GM21390 (cell line): ENCODE results near the gene ATP10A.
"Not testable (repeated sequence)": the region's sequence is repeated elsewhere in the genome, so short reads cannot be mapped to it uniquely, and the experiment has no call there.

ENCODE experiments used
- ATAC-seq: cut with Tn5 transposase; IDR thresholded peaks from one replicate; pipeline ENCODE4 v1.9.1; 2021; ENCODE audit not compliant: unreplicated experiment

The ATP10A gene

DNA sequence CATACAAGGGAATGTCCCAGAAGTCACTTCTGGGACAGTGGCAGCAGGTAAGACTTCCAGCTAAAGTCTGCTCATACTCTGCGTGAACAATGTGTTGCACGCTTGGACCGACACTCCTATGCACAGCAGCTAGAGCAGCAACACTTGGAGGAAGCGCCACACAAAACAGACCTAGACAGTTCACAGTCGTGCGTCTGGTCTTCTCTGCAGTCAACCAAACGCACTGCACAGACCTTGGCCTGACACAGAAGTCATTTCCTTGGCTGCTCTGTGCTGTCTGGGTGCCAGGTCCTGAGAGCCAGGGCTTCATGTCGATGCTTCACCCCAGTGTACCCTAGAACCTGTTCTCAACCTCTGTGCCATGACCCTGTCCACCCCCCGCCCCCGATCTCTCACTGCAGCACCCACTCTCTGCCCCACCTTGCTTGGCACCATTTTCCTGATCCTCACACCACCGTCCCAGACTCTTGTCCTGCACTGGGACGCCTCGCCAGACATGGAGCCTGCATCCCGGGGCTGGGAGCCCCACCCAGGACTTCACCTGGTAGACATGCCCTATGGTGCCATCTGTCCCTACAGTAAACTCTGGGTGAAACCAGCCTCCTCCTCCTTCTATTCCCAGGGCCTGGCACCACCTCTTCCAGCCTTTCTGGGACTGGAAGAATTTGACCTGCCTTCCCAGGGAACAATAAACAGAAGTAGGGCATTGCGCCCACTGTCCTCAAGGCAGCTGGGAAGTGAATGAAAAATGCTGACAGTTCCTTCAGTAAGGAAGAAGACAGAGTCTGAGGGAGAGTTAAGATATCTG is 3.1 kb downstream of the ATP10A start:
- ATAC-seq, result no peak

DNA sequence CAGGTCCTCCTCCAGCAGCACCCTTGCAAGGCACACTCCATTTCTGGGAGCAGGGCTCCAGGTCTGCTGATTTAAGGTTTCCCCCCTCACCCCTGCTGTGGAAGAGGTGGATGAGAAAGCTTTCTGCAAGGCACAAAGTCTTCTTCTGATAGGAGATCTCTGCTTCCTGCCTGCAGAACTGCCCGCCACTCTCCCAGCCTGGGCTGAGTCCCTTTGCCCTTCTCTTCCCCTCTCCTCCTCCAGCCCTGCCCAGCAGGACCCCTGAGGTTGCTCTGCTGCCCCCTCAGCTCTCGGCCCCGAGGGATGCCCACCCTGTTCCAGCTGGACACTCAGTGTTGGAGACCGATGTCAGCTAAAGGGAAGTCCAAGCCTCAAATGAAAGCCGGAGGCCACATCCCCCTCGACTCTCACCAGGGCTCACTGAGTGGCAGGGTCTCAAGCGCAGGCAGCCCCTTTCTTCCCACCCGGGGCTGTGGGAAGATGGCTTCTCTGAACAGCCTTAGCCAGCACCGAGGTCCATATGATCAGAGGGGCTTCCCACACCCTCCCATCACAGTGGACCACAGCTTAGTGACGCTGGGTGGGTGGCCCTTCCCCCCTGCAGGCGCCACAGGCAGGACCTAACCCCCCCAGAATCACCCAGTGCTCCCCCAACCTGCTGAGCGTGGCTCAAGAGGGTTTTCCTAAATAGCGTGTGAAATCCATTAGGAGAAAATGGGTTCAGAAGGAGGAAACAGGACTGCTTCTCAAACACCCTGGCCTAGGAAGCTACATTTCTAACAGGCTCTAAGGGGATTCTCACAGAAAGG is 4.0 kb downstream of the ATP10A start:
- no peak for ATAC-seq

DNA sequence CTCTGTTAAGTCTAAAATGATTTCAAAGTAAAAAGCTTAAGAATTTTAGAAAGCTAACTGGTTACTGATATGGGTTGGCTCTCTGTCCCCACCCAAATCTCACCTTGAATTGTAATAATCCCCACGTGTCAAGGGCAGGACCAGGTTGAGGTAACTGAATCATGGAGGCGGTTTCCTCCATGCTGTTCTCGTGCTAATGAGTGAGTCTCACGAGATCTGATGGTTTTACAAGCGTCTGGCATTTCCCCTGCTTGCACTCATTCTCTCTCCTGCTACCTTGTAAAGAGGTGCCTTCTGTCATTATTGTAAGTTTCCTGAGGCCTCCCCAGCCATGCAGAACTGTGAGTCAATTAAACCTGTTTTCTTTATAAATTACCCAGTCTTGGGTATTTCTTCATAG is 7.1 kb downstream of the ATP10A start:
- ATAC-seq, result not testable (repeated sequence)

DNA sequence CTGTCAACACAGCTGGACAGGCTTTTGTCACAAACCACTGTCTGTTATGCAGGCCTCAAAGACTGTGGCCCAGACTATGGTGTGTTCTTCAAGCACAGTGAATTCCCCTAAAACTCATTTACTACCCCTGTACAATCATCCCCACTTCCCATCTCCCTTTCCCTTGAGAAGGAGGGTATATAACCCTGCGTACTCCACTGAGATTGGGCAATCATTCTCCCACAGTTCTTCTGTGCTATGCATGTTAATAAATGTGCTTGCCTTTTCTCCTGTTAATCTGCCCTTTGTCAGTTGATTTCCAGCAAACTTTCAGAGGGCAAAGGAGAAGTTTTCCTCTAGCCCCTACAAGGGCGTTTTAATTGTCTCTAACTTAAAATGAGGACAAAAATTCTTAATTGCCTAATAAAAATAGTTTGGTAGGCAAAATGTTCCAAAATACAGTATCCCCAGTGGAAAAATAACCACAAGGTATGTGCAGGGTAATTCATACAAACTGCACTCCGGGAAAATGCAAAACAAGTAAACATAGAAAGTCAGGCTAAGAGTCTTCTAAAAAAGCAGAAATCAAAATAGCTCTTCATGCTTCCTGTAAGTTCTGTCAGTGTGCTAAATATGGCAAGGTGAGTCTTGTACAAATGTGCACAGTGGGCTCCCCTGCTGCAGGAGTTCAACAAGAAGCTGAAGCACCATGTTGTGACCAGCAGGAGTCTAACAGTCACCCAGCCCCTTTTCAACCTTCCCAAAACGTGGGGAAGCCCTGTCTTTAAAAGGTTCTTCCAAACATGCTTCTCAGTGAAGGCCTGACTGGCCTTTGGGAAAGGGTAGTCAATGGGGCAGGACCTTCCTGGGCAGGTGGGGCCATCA is 10.2 kb downstream of the ATP10A start:
- ATAC-seq, result no peak

DNA sequence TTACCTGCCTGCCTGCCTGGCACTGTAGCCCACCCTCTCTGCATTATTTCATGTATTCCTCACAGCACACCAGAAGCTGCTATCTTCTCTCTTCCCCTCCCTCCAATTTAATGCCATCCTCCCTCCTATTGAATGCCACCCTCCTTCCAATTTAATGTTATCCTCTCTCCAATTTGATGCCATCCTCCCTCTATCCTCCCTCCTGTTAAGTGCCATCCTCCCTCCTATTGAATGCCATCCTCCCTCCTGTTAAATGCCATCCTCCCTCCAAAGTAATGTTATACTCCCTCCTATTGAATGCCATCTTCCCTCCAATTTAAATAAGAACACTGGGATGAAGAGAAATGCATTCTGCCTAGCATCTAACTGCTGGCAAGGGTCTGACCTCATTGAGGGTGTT is 11.1 kb downstream of the ATP10A start:
- ATAC-seq, result no peak

DNA sequence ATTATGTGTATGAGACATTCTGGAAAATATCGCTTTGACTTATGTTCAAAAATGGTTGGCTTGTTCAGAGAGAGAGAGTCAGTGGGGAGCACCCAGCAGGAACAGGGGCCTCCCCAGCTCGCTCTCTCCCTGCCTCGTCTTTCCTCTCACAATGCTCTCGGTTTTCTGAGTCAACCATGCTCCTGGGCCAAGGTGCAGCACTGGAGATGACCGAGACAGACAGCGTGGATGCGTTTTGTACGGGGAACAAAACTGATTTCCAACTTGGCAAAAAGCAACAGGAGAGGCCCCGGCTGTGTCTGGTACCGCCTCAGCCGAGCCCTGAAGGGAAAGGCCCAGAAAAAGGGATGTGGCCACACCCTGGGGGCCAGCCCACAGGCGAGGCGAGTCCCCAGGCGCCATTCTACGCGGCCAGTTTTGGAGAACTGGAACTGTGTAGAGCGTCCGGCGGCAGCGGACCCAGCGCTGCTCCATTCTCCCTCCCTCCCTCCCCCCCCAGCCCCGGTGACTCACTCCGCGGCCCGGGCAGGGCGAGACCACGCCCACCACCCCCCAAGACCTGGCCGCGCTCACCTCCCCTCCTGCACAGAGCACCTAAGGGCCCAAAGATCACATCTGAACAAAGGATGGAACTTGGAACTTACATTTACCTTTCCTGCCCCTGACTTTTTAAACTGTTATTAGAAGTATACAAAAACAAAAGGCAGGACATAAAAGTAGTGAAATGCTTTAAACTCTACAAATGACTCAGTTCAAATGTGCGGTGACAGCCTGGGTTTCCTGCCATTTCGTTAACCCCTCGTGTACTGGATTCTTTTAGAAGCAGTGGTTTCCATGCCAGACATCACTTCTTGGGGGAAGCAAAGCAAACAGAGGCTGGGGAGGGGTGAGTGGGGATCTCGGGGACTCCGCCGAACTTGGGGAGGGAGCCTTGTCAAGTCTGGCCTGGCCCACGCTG is 12.7 kb downstream of the ATP10A start:
- peak; percentile 80 for ATAC-seq

- ATAC-seq, result no peak
Observed at GRCh38 chr15:25849157-25849921, 13.8 kb downstream of the ATP10A start.

- no peak for ATAC-seq
Observed at GRCh38 chr15:25848784-25849156, 14.4 kb downstream of the ATP10A start.

DNA sequence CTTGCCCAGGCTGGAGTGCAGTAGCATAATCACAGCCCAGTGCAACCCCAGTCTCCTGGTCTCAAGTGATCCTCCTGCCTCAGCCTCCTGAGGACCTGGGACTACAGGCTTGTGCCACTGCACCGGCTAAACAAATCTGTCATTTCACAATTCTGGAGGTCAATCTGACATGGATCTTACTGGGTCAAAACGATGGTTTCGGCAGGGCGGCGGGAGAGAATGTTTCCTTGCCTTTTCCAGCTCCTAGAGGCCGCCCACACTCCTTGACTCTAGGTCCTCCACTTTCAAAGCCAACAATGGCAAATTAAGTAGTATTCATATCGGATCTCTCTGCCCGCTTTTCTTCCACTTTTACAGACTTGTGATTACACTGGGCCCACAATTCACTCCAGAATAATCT is 14.8 kb downstream of the ATP10A start:
- ATAC-seq, result no peak

DNA sequence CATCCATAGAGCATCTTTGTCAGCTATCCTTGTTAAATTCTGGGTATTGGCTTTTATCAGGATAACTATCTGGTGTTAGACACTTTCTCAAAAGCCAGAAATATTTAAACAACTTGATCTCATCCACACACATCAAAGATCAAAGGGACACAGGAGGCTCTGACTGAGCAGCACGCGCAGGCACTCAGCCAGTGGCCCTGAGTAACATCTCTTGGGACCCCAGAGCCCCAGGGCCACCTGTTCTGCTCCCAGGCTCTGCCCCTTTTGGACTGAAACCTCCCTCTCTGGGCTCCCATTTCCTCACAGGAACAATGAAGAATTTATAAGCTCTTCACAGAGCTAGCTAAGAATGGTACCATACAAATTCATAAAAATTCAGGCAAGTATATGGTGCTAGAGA is 16.1 kb downstream of the ATP10A start:
- no peak for ATAC-seq

GRCh38 chr15:25846377-25846776 is 16.8 kb downstream of the ATP10A start:
- no peak for ATAC-seq

DNA sequence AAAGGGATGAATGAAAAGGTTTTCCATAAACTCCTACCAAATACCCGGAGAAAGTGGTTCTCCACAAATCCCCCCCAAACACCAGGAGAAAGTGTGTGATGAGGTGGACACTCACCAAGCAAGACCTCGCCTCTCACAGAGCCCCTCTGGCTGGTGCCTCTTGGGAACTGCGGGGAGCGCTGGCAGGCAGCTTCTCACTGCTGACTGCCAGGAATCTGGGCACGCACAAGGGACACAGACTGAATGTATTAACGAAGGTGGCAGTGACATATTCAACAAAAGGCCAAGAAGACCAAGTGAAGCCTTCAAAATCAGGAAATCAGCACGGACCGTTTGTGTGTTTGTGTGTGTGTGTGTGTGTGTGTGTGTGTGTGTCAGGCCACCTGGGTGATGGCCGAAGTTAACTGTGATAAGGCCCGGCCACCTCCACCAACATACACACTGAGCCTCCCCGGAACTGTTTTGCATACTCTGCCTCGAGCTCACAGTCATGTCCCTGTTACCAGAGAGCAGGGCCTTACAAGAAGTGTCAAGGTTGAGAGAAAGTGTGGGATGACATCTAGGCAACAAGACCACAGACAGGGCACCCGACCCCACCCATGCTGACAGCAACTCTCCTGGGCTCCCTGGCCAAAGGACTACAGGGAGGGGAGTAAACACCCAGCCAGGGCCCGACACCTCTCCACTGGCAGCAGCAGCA is 18.0 kb downstream of the ATP10A start:
- no peak for ATAC-seq

DNA sequence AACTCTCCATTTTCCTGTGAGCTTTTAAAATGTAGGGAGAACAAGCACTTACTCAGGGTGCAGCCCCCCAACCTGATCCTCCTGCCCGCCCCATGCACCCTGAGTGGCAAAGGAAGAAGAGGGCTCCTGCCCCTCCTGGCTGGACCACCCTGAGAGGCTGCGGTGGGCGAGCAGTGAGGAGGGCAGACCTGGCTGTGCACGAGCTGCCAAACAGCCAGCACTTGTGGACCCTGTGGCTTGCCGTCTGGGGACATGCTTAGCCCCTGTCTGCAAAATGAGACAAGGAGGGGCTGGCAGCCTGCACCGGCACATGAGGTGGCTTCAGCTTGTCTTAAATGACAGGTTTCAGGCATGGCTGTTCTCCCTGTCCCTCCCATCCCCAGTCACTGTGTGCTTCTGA is 18.6 kb downstream of the ATP10A start:
- ATAC-seq, result no peak

GRCh38 chr15:25844076-25844475 is 19.1 kb downstream of the ATP10A start:
- no peak for ATAC-seq

DNA sequence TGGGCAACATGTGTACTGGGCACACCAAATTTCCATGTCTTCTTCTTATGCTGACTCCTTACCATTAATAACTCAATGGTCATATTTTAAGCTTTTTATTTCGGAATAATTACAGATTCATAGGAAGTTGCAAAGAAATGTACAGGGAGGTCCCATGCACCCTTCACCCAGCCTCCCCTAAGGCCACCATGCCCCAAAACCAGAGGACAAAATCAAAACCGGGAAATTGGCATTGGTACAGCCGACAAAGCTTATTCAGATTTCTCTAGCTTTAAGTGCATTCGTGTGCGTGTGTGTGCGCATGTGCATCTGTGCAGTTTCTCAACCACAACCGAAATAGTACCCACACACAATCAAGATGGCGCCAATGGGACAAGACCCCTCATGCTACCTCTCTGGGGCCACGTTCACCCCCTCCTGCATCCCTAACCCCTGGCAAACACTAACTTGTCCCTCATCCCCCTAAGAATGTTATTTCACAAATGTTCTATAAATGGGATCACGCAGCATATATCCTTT is 23.4 kb downstream of the ATP10A start:
- ATAC-seq, result no peak

DNA sequence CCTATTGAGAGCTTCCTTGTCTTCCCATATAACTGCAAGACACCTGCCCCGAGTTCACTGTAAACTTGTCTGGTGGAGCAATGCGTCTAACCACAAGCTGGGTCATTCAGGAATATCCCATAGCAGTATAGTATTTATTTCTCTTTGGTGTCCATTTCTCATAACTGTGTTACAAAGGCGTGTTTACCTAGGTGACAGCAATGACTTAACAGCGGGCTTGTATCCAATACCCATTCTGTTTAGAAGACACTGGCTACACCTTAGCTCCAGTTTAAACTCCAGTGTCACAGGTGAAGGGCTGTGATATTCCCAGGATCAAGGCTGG is 24.3 kb downstream of the ATP10A start:
- ATAC-seq, result no peak

GRCh38 chr15:25838191-25838870 is 24.8 kb downstream of the ATP10A start:
- ATAC-seq, result no peak

GRCh38 chr15:25832158-25832557 is 31.0 kb downstream of the ATP10A start:
- no peak for ATAC-seq
